ENCODE results near the gene ARHGAP32. TPM values are rescaled to one million over a fixed set of nuclear protein-coding genes. Genes with fewer than 3 reads are reported as not detected.

Gene ARHGAP32
- total RNA-seq, 1 experiment from 2014 or later: 27.8 TPM

DNA sequence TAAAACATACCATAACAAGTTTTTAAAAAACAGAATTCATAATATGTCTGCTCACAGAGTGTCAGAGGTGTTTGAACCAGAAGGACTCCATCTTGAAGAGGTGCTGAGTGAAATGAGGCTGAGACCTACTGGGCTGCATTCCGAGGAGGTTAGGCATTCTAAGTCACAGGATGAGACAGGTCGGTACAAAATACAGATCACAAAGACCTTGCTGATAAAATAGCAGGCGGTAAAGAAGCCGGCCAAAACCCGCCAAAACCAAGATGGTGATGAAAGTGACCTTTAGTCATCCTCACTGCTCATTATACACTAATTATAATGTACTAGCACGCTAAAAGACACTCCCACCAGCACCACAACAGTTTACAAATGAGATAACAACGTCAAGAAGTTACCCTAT is 116.4 kb downstream of the ARHGAP32 start:
- H3K79me2 ChIP-seq (ENCODE audit: insufficient read depth, low read length): no peaks in the 10 kb centered on the region
- no peak overlapping the region for H2AFZ ChIP-seq (ENCODE audit: low read depth, low read length, poor library complexity, severe bottlenecking)
- TF ChIP-seq ZNF274 (IDR thresholded peaks at IDR 0.05; ENCODE audit: low read depth, low read length) (no peak), SP1 (IDR thresholded peaks at IDR 0.05; ENCODE audit: low read depth) (no peak), CBX3 (IDR thresholded peaks at IDR 0.05; ENCODE audit: low read depth) (no peak), FOSL1 (IDR thresholded peaks at IDR 0.05; ENCODE audit: low read depth) (no peak), POLR2AphosphoS5 (IDR thresholded peaks at IDR 0.05; ENCODE audit: low read depth, low read length) (no peak), SIN3A (IDR thresholded peaks at IDR 0.05; ENCODE audit: low read depth) (no peak), ELF1 (IDR thresholded peaks at IDR 0.05; ENCODE audit: borderline replicate concordance, low read depth) (no peak), YY1 (IDR thresholded peaks at IDR 0.05; ENCODE audit: extremely low read depth, insufficient replicate concordance, low read depth, low read length) (no peak), SRF (IDR thresholded peaks at IDR 0.05; ENCODE audit: low read depth) (no peak), EZH2phosphoT487 (IDR thresholded peaks at IDR 0.05; ENCODE audit: borderline replicate concordance) (no peak), EZH2 (IDR thresholded peaks at IDR 0.05) (no peak), TCF7L2 (IDR thresholded peaks at IDR 0.05; ENCODE audit: borderline replicate concordance, extremely low read depth, insufficient read depth, insufficient read length) (no peak), ZFX (IDR thresholded peaks at IDR 0.05) (no peak), RAD21 (IDR thresholded peaks at IDR 0.05; ENCODE audit: low read depth) (no peak), CEBPB (IDR thresholded peaks at IDR 0.05; ENCODE audit: low read depth) (no peak)
- TF ChIP-seq, protein P1, sequence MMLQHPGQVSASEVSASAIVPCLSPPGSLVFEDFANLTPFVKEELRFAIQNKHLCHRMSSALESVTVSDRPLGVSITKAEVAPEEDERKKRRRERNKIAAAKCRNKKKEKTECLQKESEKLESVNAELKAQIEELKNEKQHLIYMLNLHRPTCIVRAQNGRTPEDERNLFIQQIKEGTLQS (IDR thresholded peaks at IDR 0.05): no peak
- TF ChIP-seq, protein P2, sequence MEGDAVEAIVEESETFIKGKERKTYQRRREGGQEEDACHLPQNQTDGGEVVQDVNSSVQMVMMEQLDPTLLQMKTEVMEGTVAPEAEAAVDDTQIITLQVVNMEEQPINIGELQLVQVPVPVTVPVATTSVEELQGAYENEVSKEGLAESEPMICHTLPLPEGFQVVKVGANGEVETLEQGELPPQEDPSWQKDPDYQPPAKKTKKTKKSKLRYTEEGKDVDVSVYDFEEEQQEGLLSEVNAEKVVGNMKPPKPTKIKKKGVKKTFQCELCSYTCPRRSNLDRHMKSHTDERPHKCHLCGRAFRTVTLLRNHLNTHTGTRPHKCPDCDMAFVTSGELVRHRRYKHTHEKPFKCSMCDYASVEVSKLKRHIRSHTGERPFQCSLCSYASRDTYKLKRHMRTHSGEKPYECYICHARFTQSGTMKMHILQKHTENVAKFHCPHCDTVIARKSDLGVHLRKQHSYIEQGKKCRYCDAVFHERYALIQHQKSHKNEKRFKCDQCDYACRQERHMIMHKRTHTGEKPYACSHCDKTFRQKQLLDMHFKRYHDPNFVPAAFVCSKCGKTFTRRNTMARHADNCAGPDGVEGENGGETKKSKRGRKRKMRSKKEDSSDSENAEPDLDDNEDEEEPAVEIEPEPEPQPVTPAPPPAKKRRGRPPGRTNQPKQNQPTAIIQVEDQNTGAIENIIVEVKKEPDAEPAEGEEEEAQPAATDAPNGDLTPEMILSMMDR (IDR thresholded peaks at IDR 0.05 in 2 of 3, conservative IDR thresholded peaks at IDR 0.05 in 1 of 3; ENCODE audit: borderline replicate concordance in 1 of 3, insufficient read depth in 1 of 3, low read depth in 2 of 3, low read length in 2 of 3): no peak
- TF ChIP-seq, protein P3, sequence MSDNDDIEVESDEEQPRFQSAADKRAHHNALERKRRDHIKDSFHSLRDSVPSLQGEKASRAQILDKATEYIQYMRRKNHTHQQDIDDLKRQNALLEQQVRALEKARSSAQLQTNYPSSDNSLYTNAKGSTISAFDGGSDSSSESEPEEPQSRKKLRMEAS (IDR thresholded peaks at IDR 0.05): no peak
- TF ChIP-seq, protein P4, sequence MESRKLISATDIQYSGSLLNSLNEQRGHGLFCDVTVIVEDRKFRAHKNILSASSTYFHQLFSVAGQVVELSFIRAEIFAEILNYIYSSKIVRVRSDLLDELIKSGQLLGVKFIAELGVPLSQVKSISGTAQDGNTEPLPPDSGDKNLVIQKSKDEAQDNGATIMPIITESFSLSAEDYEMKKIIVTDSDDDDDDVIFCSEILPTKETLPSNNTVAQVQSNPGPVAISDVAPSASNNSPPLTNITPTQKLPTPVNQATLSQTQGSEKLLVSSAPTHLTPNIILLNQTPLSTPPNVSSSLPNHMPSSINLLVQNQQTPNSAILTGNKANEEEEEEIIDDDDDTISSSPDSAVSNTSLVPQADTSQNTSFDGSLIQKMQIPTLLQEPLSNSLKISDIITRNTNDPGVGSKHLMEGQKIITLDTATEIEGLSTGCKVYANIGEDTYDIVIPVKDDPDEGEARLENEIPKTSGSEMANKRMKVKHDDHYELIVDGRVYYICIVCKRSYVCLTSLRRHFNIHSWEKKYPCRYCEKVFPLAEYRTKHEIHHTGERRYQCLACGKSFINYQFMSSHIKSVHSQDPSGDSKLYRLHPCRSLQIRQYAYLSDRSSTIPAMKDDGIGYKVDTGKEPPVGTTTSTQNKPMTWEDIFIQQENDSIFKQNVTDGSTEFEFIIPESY (IDR thresholded peaks at IDR 0.05; ENCODE audit: extremely low read depth, insufficient replicate concordance, low read length): no peak
- TF ChIP-seq, protein P5, sequence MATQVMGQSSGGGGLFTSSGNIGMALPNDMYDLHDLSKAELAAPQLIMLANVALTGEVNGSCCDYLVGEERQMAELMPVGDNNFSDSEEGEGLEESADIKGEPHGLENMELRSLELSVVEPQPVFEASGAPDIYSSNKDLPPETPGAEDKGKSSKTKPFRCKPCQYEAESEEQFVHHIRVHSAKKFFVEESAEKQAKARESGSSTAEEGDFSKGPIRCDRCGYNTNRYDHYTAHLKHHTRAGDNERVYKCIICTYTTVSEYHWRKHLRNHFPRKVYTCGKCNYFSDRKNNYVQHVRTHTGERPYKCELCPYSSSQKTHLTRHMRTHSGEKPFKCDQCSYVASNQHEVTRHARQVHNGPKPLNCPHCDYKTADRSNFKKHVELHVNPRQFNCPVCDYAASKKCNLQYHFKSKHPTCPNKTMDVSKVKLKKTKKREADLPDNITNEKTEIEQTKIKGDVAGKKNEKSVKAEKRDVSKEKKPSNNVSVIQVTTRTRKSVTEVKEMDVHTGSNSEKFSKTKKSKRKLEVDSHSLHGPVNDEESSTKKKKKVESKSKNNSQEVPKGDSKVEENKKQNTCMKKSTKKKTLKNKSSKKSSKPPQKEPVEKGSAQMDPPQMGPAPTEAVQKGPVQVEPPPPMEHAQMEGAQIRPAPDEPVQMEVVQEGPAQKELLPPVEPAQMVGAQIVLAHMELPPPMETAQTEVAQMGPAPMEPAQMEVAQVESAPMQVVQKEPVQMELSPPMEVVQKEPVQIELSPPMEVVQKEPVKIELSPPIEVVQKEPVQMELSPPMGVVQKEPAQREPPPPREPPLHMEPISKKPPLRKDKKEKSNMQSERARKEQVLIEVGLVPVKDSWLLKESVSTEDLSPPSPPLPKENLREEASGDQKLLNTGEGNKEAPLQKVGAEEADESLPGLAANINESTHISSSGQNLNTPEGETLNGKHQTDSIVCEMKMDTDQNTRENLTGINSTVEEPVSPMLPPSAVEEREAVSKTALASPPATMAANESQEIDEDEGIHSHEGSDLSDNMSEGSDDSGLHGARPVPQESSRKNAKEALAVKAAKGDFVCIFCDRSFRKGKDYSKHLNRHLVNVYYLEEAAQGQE (IDR thresholded peaks at IDR 0.05; ENCODE audit: low read depth): no peak
- ATAC-seq: no peak
- no peaks in the 10 kb centered on the region for H3K36me3 ChIP-seq (ENCODE audit: control insufficient read depth in 1 of 2, insufficient read depth in 2 of 2, low read length in 2 of 2)
- ChIA-PET POLR2A (no interaction called here), RAD21 (ENCODE audit: low non-redundant PET in 1 of 2, low total read pairs in 2 of 2, uncharacterized antibody in 2 of 2, unreplicated experiment in 2 of 2) (no interaction called here), CTCF (no interaction called here)
- no peak overlapping the region for H3K4me2 ChIP-seq (ENCODE audit: low read length)
- H3K4me3 ChIP-seq (replicated peaks in 1 of 2; ENCODE audit: low read depth in 1 of 2, low read length in 2 of 2): no peak overlapping the region
- no peaks in the 10 kb centered on the region for H3K9me3 ChIP-seq (ENCODE audit: control insufficient read depth in 1 of 2, insufficient read depth in 1 of 2, low read depth in 1 of 2, low read length in 2 of 2)
- no TSS peak for BruUV-seq (replicated peaks)
- no peak overlapping the region for H3K27ac ChIP-seq (ENCODE audit: low read depth, low read length)
- H3K9me2 ChIP-seq (ENCODE audit: insufficient read depth): no peaks in the 10 kb centered on the region
- H4K20me1 ChIP-seq (ENCODE audit: insufficient read depth): no peaks in the 10 kb centered on the region
- no peaks in the 10 kb centered on the region for H3K4me1 ChIP-seq (ENCODE audit: control insufficient read depth in 1 of 2, insufficient read depth in 2 of 2, low read length in 2 of 2)
- no peak overlapping the region for H3K9ac ChIP-seq (ENCODE audit: low read length)
- DNase-seq (ENCODE audit: low read depth, low spot score): no peak
- no peaks in the 10 kb centered on the region for H3K27me3 ChIP-seq (ENCODE audit: insufficient read depth, low read length)
- intact Hi-C loops (cut with micrococcal nuclease): no loop called here
